Measurements from ENCODE around the gene HS6ST3.

HS6ST3 gene

DNA sequence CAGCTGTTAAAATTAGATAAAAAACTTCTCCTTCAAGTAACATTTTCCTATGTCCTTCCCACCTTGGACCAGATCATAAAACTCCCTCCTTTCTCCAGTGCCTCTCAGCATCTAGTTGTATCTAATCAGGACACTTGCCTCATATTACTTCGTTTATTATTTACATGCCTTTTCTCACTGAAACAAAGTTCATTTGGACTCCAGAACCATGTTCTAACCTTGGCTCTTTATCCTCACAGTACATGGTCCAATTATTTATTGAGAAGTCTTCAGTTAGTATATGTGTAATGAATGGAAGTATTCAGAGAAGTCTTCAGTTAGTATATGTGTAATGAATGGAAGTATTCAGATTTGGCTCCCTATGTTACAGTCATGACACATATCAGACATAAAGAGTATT lies 561.7 kb downstream of the HS6ST3 start:
- DNase-seq: no peak
- TF ChIP-seq GATA1 (IDR thresholded peaks at IDR 0.05; ENCODE audit: low read depth, low read length): no peak
- no peak for TF ChIP-seq POLR2A (IDR thresholded peaks at IDR 0.05; ENCODE audit: low read length)

DNA sequence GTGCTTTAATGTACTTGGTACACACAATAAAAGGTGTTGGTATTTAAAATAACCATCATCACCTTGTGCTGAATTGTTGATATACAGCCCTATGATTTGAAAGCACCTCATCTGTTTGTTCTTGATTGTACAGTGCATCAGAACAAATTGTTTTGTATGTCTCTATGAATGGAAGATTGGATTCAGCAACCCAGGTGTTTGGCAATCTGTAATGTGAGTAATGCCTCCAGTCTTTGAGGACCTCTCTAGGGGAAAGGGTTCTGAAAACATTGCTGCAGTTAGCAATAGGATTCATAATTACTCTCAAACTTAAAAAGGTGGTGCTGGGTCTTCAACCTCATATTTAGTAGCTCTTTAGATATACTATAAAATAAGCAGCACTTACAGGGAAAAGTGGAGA lies 562.6 kb downstream of the HS6ST3 start:
- TF ChIP-seq GATA1 (IDR thresholded peaks at IDR 0.05; ENCODE audit: low read depth, low read length) (no peak), POLR2A (IDR thresholded peaks at IDR 0.05; ENCODE audit: low read length) (no peak)
- no peak for DNase-seq

DNA sequence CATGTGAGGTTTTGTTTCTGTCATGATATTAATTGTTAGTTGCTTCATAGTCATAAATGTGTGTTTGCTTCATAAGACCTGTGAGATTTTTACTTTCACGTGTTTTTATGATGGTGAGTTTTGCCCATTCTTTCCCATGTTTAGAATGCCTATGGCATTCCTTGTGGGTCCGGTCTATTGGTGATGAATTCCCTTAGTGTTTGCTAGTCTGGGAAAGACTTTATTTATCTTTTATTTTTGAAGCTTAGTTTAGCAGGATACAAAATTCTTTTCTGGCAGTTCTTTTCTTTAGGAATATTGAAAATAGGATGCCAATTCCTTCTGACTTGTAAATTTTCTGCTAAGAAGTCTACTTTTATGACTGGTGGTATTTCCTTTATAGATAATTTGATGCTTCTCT lies 571.7 kb downstream of the HS6ST3 start:
- no peak for DNase-seq
- no peak for TF ChIP-seq GATA1 (IDR thresholded peaks at IDR 0.05; ENCODE audit: low read depth, low read length)

DNA sequence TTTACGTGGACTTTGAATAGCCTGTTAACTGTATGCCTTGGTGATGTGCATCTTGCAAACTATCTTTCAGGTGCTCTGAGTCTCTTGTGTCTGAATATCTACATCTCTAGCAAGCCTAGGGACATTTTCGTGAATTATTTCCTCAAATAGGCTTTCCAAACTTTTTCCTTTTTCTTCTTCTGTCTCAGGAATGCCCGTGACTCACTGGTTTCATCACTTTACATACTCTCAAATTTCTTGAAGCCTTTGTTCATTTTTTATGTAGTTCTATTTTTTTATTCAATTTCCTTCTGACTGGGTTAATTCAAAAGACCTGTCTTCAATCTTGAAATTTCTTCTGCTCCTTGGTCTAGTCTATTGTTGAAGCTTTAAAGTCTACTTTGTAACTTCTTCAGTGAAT lies 572.1 kb downstream of the HS6ST3 start:
- TF ChIP-seq GATA1 (IDR thresholded peaks at IDR 0.05; ENCODE audit: low read depth, low read length): no peak
- TF ChIP-seq POLR2A (IDR thresholded peaks at IDR 0.05; ENCODE audit: low read length): no peak
- no peak for DNase-seq

DNA sequence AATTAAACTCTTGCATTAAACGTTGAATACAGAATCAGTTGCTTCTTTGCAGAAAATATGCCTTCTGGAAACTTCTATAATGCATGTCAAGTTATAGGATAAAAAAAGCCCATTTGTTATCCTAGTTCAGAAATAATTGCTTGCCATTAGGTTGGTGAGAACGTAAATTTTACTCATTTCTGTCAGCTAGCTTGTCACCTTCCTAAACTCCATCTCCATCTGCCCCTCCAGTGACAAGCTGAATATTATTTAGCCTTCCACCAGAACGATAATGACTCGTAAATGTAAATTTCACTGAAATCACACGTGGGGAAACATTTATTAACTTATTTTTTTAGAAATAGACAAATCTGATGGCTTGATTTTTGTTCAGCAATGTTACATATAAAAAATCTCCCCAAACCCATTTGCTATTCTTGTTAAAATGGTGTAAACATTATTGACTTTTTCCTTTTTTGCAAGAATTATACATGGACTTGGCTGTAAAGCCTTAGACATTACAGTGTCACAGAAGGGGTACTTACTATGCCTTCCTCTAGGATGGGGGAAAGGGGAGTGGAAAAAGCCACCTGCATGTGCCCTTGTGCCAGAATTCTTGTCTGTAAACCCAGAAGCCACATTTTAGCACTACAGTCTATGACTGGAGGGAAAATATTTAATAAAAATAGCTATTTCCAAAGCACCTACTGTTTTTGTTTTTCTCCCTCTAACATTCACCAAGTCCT lies 577.5 kb downstream of the HS6ST3 start:
- DNase-seq: no peak
- TF ChIP-seq POLR2A (IDR thresholded peaks at IDR 0.05; ENCODE audit: low read length) (no peak), GATA1 (IDR thresholded peaks at IDR 0.05; ENCODE audit: low read depth, low read length) (no peak)

DNA sequence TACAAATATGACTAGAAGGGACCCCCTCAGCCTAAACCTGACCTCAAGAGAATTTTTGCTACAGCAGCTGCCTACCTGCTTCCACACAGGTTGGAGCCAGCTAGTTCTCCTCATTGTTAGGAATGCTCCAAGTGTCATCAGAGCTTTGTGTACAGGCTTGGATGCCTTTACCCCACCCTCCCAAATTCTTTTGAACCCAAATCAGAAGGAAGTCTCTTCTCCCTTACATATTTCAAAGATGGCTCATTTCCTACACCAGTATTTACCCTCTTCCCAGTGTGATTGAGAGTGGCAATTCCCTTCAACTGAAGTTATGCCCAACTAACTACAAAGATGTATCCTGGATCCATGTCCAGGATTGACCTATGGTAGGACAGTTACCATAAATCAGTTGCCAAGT lies 581.2 kb downstream of the HS6ST3 start:
- no peak for DNase-seq
- no peak for TF ChIP-seq POLR2A (IDR thresholded peaks at IDR 0.05; ENCODE audit: low read length)
- no peak for TF ChIP-seq GATA1 (IDR thresholded peaks at IDR 0.05; ENCODE audit: low read depth, low read length)

DNA sequence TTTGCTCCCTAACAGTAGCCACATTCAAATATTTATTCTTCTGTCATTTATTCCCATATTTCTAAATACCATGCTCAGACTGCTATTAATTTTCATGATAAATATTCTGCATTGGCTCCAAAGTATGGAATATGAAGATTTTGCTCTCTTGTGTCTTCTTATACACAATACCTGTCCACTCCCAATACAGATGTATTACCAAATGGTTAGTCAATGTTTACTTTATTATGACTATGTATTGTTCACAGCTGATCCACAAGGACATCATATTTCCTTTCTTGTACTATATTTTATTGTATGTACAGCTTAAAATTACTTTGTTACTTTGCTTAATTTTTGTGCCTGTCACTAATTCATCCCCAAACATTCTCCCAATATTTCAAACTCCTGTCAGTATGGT lies 582.1 kb downstream of the HS6ST3 start:
- DNase-seq: no peak
- TF ChIP-seq POLR2A (IDR thresholded peaks at IDR 0.05; ENCODE audit: low read length): no peak
- TF ChIP-seq GATA1 (IDR thresholded peaks at IDR 0.05; ENCODE audit: low read depth, low read length): no peak

DNA sequence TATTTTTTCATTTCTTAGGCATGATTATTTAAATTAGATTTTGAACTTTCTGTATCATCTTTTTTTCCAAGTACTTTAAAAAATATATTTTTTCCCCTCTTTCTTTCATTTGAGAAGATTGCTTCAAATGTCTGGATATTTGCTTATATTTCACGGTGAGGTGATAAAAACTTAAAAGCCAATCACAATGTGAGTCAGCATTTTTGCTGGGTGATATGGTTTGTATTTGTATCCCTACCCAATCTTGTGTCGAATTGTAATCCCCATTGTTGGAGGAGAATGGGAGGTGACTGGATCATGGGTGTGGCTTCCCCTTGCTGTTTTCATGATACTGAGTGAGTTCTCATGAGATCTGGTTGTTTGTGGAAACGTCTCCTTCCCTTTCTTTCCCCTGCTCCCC lies 583.9 kb downstream of the HS6ST3 start:
- DNase-seq: no peak

DNA sequence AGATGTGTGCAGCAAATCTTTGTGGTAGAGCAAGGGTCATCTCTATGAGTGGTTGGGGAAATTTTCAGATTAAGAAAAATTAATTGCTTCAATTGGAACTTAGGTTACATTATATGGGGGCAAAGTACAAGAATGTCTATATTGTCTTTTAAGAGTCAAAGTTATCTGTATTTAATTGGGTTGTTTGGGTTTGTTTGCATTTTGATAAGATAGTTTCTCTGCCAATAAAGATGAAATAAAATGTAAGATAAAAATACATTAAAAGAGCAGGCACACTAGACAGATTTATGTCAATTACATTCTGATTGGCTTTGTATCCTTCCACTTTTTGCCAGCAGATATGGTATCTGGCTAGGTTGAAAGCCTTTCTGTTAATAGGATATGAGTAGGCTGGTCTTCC lies 587.1 kb downstream of the HS6ST3 start:
- no peak for DNase-seq
- TF ChIP-seq POLR2A (IDR thresholded peaks at IDR 0.05; ENCODE audit: low read length) (no peak), GATA1 (IDR thresholded peaks at IDR 0.05; ENCODE audit: low read depth, low read length) (no peak)

More for the DNA sequence above, 583.9 kb downstream of the HS6ST3 start:
- TF ChIP-seq POLR2A (IDR thresholded peaks at IDR 0.05; ENCODE audit: low read length): no peak
- TF ChIP-seq GATA1 (IDR thresholded peaks at IDR 0.05; ENCODE audit: low read depth, low read length): no peak

DNA sequence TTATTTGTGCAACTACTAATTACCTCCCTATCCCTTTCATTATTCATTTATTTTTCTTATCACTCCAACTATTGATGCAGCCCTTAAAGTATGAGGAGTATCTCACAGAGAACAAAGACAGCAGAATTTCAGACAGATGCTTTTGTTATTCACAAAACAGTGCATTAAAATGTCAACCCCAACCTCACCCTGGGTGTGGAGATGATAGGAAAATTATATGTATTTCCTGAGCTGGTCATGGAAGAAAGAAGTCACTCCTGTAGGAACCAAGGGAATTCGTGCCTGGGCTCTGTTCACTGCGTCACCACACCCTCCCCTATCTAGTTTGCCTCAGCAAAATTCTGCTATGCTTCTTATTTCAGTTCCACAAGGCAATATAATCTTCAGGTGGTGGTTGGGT lies 588.9 kb downstream of the HS6ST3 start:
- no peak for DNase-seq
- no peak for TF ChIP-seq GATA1 (IDR thresholded peaks at IDR 0.05; ENCODE audit: low read depth, low read length)
- TF ChIP-seq POLR2A (IDR thresholded peaks at IDR 0.05; ENCODE audit: low read length): no peak

DNA sequence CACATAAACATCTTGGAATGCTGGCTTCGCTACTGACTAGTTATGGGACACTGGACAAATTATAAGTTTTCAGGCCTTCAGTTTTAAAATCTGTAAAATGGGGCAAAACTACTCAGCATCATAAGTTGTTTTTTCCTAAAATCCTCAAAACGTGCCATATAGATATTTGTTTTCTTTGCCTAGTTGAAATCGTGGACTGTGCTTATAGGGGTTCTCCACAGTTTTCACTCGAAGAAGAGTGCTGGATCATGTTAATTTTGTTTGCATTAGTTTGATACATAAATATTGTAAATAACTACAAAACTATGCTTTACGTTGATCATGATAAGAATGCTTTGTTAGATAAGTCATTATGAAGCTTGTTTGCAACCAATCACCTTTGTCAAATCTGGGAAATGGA lies 591.0 kb downstream of the HS6ST3 start:
- no peak for DNase-seq
- TF ChIP-seq POLR2A (IDR thresholded peaks at IDR 0.05; ENCODE audit: low read length): no peak
- TF ChIP-seq GATA1 (IDR thresholded peaks at IDR 0.05; ENCODE audit: low read depth, low read length): no peak

DNA sequence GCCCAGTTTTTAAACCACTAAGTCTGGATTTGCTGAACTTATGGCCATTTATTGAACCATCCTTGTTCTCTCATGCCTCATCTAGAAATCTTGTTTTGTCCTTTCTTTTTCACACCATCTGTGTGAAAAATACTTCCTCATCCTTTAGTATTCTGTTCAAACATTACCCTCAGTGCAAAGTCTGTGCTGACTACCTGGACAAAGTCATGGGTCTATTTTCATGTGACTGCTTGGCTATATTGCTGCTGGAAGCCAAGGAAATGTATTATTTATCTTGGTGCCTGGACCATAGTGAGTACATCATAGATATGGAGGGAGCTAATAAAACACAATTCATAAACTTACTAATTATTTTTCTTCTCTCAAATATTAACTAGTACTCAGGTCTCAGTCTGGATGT lies 591.9 kb downstream of the HS6ST3 start:
- DNase-seq: no peak
- TF ChIP-seq POLR2A (IDR thresholded peaks at IDR 0.05; ENCODE audit: low read length): no peak
- no peak for TF ChIP-seq GATA1 (IDR thresholded peaks at IDR 0.05; ENCODE audit: low read depth, low read length)

DNA sequence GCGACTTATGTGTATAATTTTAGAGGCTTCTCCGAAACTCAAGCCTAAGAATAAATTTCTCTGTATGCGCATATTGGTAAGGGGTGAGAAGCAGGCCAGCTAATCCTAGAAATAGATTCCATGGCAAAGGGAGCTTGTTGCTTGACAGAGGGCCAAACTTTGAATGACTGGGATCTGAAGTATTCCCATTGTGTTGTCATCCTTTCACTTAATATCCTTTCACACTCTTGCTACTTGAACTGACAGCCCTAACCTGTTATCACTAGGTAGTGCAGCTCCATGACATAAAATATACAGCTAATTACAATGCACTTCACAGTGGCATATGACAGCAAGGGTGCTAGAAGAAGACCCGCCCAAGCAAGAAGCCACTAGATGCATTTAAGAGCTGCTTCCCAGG lies 594.6 kb downstream of the HS6ST3 start:
- TF ChIP-seq POLR2A (IDR thresholded peaks at IDR 0.05; ENCODE audit: low read length) (no peak), GATA1 (IDR thresholded peaks at IDR 0.05; ENCODE audit: low read depth, low read length) (no peak)
- no peak for DNase-seq

DNA sequence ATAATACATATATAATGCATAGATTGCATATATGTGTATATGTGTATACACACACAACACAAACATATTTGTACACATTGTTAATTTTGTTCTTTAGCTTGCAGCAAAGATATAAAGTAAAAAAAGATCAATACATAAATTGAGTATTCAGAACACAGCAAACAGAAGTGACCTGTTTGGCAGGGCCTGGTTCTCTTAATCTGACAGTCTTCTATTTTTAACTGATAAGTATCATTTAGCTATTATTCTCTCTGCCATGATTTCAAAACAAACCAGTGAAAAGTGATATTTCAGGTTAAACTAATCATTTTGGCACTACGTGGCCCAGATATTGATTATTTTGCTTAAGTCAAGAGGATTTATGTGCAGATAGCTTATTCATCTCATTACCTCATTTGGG lies 595.0 kb downstream of the HS6ST3 start:
- TF ChIP-seq POLR2A (IDR thresholded peaks at IDR 0.05; ENCODE audit: low read length): no peak
- no peak for TF ChIP-seq GATA1 (IDR thresholded peaks at IDR 0.05; ENCODE audit: low read depth, low read length)
- no peak for DNase-seq

DNA sequence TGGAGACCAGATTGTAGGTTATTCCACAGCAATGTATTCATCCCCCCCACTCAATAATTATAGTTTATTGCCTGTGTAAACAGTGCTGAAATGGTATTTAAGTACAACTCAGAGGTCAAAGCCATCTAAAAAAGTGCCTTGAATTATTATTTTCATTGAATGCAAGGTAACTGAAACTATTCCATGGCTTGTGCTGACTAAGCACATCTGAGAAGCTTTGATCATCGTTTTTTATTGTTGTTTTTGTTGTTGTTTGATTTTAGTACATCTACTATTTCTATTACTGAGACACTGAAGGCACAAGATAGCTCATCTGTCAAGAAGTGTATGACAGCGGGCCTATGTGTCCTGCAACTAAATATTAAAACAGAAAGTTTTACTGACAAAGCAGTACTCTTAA lies 596.4 kb downstream of the HS6ST3 start:
- DNase-seq: no peak
- TF ChIP-seq POLR2A (IDR thresholded peaks at IDR 0.05; ENCODE audit: low read length): no peak
- TF ChIP-seq GATA1 (IDR thresholded peaks at IDR 0.05; ENCODE audit: low read depth, low read length): no peak

DNA sequence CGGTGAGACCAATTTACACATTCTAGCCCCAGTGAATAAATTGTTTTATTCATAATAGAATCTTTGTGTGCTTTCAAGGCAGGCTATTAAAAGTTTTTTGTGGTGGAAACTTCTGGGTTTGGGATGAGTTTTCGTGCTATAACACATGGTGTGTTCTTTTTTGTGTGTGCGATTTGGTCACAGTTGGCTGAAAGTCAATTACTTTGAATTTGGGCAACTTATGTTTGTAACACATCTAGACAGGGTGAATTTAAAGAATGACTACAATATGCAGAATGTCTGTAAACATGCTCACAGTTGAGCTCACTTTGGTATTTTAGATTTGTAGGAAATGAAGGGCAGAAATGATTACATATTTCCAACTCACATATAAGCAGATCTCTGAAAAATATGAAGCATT lies 597.3 kb downstream of the HS6ST3 start:
- TF ChIP-seq POLR2A (IDR thresholded peaks at IDR 0.05; ENCODE audit: low read length) (no peak), GATA1 (IDR thresholded peaks at IDR 0.05; ENCODE audit: low read depth, low read length) (no peak)
- no peak for DNase-seq
